Stomach (tissue), 4 donors: Measurements from ENCODE around the gene OOSP4A.
"Not testable (repeated sequence)": the region's sequence is repeated elsewhere in the genome, so short reads cannot be mapped to it uniquely, and the experiment has no call there.

Experiments used
- POLR2AphosphoS5 ChIP-seq, 3 donors: sonication (generic); formaldehyde crosslinking; IDR thresholded peaks; one replicate each; pipeline ENCODE4 v1.6.1; 2016; ENCODE audit warnings: antibody characterized with exemption in 3 of 3
- TF ChIP-seq, protein P1 (sequence below), 7 experiments: fragments of 450-650 bp in 4 of 7; fragments of 200-600 bp in 3 of 7; sonication (generic) in 3 of 7; IDR thresholded peaks; one replicate each; pipeline ENCODE4 v1.5.1; 2016 to 2019; ENCODE audit warnings: antibody characterized with exemption in 7 of 7, control low read depth in 2 of 7, mild to moderate bottlenecking in 1 of 7

DNA sequence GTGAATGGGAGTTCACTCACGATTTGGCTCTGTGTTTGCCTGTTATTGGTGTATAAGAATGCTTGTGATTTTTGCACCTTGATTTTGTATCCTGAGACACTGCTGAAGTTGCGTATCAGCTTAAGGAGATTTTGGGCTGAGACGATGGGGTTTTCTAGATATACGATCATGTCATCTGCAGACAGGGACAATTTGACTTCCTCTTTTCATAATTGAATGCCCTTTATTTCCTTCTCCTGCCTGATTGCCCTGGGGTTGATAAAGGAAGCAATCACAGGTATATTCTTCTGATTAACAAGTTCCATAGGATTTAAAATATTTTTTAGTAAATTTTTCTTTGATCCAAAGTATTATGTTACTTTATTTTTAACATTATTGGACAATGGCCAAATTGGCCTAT lies 18.2 kb downstream of the OOSP4A start:
- TF ChIP-seq, protein P1, sequence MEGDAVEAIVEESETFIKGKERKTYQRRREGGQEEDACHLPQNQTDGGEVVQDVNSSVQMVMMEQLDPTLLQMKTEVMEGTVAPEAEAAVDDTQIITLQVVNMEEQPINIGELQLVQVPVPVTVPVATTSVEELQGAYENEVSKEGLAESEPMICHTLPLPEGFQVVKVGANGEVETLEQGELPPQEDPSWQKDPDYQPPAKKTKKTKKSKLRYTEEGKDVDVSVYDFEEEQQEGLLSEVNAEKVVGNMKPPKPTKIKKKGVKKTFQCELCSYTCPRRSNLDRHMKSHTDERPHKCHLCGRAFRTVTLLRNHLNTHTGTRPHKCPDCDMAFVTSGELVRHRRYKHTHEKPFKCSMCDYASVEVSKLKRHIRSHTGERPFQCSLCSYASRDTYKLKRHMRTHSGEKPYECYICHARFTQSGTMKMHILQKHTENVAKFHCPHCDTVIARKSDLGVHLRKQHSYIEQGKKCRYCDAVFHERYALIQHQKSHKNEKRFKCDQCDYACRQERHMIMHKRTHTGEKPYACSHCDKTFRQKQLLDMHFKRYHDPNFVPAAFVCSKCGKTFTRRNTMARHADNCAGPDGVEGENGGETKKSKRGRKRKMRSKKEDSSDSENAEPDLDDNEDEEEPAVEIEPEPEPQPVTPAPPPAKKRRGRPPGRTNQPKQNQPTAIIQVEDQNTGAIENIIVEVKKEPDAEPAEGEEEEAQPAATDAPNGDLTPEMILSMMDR (IDR thresholded peaks at IDR 0.05): not testable (repeated sequence)
- not testable (repeated sequence) for TF ChIP-seq POLR2AphosphoS5 (IDR thresholded peaks at IDR 0.05)
